Inferior parietal cortex (tissue), 1 donor: Measurements from ENCODE around the gene SPRYD7.
"Not testable (repeated sequence)": the region's sequence is repeated elsewhere in the genome, so short reads cannot be mapped to it uniquely, and the experiment has no call there.

Source experiments
- DNase-seq: peaks from one replicate; pipeline ENCODE4 v3.0.0-alpha.2; 2016; ENCODE audit errors: extremely low spot score

Gene SPRYD7

DNA sequence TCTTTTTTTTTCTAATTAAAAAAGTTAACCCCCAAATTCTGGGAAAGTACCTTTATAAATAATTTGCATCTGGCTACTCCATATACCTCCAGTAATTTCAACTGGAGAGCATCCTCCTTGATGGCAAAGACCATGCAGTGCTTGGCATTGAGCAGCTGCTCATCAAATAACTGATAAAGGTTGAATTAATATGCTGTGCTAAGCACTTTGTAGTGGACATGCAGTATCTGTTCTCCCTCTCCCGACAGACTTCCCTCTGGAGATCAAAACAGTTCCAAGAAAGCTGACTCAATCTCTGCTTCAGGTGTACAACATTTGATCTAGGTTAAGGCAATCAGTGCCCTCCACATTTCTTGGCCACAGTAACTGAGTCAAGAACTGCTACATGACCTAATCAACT is 3.3 kb downstream of the SPRYD7 start:
- no peak for DNase-seq

DNA sequence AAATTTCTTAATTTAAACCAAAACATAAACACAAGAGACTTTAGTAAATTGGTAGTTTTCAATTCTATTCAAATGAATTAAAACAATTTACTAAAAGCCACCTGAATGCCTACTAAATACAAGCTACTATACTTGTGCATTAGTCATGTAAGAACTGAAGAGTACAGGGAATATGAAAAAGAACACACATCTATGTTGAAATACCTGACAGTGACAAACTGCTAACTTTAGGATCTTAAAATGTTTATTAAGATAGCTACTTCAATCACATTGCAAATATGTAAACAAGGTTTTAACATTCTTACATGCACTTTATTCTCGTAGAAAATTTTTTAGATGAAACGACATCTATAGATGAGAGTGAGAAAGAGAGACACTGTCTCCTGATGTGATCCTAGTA is 4.1 kb downstream of the SPRYD7 start:
- DNase-seq, result no peak

DNA sequence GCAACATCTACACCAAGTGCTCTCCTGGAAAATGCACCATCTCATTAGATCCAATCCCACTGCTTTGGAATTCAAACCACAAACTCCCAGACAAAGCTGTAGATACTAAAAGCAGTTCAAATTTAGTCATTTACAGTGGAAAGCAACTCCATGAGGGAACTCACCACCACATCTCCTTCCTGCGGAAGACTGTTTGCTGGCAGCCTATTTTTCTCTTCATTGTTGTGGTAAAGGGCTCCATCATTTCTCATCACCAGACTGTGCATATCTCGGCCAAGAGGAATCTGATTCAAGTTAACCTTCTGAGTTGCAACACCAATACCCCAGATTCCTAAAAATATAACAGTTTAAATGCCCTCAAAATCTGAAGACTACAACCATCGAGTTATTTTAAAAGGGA is 8.4 kb downstream of the SPRYD7 start:
- no peak for DNase-seq

DNA sequence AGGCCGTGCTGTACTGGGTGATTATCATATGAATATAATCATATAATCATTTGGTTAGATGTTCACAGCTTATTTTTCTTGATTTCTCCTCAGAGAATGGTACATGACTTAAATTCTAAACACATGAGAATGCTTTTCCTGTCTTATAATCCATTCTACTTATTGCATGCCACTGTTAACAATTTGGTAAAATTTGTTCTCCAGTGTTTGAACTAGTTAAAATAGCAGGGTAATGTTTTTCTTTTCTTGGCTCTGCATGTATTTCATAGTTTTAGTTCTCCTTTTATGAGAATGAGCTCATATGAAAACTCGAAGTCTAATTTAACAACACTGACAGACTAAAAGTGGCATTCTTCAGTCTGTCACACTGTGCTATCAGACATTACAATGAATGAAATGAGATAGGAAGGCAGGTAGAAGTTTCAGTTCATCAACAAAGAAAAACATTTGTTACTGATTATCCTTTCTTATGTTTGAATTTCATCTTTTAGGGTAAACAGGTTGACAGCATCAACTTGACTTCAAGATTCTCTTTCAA is 10.2 kb downstream of the SPRYD7 start:
- DNase-seq, result no peak

DNA sequence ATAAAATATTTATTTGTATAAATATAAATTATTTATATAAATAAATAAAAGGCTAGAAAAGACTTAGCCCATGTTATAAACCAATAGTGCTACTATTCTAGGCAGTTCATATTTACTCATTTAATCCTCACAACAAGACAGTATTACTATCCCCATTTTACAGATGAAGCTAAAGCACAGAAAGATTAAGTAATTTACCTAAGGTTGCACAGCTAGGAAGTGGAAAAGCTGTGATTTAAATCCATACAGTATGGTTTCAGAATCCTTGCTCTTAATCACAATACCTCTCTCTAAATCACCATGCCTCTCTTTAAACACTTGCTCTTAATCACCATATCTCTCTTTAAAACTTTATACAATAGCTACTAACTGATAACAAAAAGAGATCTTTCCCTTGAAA is 13.8 kb downstream of the SPRYD7 start:
- no peak for DNase-seq

DNA sequence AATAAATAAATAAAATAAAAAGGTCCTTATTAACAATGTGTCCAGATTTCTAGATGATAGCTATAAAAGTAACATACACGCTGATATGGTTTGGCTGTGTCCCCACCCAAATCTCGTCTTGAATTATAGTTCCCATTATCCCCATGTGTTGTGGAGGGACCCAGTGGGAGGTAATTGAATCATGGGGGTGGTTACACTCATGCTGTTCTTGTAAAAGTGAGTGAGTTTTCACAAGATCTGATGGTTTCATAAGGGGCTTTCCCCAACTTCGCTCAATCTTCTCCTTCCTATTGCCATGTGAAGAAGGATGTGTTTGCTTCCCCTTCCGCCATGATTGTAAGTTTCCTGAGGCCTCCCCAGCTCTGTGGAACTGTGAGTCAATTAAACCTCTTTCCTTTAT is 15.2 kb downstream of the SPRYD7 start:
- DNase-seq, result not testable (repeated sequence)

DNA sequence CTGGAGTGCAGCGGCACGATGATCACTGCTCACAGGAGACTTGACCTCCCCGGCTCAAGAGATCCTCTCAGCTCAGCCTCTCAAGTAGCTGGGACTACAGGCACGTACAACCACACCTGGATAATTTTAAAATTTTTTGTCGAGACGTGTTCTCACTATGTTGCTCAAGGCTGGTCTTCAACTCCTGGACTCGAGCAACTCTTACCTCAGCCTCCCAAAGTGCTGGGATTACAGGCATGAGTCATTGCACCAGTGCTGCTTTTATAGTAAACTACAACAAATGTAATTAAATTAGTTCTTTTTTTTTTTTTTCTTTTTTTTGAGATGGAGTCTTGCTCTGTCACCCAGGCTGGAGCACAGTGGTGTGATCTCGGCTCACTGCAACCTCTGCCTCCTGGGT is 18.0 kb downstream of the SPRYD7 start:
- DNase-seq, result not testable (repeated sequence)

DNA sequence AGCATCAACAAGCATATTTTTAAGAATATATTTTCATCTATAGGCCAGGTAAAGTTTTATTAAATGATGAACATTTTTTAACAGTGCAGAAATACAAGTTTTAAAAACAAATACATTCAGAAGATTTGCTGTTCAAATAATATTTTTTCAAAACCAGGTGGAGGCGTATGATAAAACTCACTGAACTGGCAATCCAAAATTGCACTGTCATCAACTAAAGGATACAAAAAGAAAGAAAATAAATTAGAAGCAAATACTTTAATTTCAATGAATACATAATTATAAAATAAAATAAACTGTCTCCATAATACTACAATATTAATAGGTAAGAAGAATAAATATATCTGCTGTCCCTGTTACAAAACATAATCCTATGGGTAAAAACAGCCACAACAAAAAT is 21.2 kb downstream of the SPRYD7 start:
- no peak for DNase-seq

DNA sequence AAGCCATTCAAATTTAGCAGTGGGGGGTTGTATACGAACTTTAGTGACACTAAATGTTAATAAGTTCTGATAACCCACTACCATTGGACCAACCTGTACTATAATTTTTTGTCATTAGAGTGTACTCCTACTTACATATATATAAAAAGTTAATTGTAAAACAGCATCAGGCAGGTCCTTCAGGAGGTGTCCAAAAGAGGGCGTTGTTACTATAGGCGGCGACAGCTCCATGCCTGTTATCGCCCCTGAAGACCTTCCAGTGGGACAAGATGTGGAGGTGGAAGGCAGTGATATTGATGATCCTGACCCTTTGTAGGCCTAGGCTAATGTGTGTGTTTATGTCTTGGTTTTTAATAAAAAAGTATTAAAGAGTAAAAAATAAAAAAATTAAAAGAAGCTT is 27.5 kb downstream of the SPRYD7 start:
- DNase-seq, result no peak

DNA sequence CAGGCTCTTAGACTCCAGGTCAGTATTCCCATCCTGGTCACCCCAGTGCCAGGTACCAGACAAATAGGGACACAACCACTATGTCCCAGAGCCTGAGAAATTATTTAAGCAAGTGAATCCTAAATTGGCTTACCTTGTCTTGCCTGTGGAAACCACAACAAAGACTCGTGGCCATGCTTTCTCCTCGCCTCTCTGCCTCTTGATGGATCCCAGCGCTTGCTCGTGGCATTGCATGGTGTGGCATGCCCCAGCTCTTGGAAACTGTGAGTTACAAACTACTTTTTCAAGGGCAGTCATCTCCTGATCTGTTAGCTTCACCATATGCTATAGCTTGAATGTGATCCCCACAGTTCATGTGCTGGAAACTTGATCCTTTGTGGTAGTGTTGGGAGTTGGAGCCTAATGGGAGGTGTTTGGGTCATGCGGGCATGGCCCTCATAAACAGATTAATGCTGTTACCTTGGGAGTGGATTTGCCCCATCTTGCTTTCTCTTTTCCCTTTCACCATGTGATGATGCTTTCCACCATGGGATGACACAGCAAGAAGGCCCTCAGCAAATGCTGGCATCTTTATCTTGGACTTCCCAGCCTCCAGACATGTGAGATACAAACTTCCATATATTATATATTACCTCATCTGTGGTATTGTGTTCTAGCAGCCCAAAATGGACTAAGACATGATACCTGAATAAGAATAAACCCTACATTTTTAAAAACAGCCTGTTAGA is 31.2 kb downstream of the SPRYD7 start:
- DNase-seq, result no peak

DNA sequence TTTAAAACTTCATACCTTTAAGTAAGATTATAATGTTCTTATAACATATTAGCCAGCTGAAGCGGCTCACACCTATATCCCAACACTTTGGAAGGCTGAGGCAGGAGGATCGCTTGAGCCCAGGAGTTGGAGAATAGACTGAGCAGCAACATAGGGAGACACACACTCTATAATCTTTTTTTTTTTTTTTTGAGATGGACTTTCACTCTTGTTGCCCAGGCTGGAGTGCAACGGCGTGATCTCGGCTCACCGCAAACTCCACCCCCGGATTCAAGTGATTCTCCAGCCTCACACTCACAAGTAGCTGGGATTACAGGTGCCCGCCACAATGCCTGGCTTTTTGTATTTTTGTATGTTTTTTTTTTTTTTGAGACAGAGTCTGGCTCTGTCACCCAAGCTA is 37.3 kb downstream of the SPRYD7 start:
- DNase-seq, result no peak

DNA sequence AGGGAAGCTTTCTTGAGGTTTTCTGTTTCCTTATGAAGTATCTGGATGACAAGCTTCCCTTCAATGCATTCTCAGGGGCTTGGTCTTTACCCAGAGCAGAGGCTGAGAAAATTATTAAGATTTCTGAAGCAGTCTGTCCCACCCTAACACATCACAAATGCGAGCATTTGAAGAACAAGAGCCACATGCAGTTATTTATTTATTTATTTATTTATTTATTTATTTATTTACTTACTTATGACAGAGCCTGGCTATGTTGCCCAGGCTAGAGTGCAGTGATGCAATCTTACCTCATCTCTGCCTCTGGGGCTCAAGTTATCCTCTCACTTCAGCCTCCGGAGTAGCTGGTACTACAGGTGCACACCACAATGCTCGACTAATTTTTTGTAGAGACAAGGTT is 38.4 kb downstream of the SPRYD7 start:
- no peak for DNase-seq

DNA sequence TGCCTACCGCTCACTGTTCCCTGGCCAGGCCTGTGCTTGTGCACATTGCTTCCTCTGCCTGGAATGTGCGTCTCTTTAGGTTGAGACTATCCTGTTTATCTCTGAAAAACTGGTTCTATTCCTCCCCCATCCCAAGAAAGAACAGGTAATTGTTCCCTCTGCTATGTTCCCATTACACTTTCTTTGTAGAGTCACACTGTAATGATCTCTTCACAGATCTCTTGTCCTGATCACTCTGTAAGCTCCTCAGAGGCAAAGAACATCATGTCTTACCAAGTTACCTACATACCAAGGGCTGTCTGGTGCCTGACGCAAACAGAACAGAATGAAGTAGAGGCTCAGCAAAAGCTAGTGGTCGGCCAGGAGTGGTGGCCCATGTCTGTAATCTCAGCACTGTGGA is 40.3 kb downstream of the SPRYD7 start:
- no peak for DNase-seq

DNA sequence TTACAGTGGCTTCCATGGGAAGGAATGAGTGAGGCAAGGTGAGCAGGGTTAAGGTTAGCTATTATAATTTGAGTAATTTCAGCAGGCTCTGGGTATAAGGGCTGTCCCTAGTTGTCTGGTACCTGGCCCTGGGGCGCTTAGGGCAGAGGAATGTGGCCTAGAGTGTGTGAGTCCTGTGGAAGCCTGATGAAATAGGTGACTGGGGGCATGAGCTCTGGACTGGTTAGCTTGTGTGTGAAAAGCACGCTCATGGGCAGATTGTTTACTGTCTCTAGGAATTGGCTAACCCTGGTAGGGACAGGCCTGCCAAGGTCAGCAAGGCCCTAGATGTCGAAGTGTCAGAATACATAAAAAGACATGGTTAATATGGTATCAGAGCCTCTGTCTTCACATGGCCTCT is 42.5 kb downstream of the SPRYD7 start:
- DNase-seq, result no peak

DNA sequence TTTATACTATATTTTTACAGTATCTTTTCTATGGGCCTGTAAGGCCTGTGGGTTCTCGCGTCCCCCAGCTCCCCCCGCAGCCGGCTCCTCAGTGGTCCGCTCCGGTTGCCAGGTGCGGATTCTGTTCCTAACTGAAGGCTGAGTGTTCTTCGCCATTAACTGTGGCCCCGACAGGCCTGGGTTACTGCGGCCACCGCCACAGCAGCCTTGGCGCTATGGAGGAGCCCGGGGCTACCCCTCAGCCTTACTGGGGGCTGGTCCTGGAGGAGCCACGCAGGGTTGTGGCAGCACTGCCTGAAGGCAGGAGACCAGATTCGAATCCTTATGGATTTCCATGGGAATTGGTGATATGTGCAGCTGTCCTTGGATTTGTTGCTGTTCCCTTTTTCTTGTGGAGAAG is 45.8 kb downstream of the SPRYD7 start:
- no peak for DNase-seq

DNA sequence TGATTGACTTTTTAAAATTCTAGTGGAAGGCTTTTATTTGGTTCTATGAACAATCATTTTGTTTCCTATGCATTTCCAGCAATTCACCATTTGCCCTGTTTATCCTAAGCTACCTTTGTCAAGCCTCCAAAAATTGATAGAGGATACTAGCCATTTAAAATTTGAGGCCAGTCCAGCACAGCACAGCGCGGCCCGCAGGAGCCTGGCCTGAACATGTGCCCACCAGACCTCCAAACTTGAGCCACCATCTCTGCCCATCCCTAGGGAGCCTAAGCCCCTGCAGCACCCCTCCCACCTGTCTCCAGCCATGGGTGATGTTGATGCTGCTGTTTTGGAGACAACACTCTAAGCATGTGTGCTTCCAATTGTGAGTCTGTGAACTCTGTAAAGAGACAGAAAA is 57.5 kb downstream of the SPRYD7 start:
- DNase-seq, result no peak

DNA sequence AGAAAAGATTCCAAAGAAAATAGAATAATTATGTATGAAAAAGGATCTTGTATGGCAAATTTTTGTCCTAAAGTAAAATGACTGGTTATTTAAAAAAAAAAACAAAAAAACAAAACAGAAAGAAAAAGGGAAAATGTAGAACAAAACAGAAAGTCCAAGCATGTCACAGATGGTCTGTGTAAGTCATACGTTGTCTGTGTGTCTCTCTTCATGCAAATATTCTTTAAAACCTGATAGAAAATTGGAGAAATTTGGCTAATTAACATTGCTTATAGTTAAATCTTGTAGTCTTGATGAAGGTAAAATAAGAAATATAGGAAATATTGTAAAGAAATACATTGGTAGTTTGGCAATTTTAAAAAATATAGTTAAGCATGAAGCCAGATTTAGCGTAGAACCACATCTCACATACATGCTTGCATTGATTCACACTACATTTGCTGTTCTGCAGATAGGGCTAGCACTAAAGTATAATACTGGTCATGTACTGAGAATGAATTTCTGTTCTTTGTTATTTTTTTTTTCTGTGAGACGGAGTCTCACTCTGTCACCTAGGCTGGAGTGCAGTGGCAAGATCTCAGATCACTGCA is 58.4 kb downstream of the SPRYD7 start:
- no peak for DNase-seq

DNA sequence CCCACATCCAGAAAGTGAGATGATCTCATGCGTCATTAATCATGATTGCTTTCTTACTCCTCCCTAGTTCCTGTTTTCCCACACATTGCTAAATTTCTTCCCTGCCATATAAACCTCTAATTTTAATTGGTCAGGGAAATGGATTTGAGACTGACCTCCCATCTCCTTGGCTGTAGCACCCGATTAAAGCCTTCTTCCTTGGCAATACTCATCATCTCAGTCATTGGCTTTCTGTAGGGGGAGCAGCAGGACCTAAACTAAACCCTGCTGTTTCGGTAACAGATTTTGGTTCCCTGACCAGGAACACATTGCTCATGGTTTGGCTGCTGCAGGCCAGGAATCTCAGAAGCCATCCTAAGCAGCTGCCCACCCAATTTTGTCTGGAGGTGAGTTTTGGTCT is 61.7 kb downstream of the SPRYD7 start:
- DNase-seq, result no peak

DNA sequence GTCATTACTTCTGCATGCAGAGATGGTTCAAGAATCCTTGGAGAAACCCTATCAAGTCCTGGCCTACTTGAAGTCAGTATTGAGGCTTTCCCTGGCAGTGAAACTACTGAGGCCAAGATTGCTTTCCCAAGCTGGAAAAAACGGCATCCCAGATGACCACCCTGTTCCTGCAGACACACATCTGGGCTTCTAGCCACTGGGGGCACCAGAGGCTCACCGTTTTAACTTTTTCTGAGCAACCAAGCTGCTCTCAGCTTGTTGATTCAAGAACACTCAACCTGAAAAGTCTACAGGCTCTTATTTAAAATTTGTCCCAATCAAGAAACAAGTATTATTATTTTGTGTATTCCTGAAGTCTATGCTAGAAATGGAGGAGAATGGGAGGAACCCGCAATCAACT is 66.6 kb downstream of the SPRYD7 start:
- no peak for DNase-seq

DNA sequence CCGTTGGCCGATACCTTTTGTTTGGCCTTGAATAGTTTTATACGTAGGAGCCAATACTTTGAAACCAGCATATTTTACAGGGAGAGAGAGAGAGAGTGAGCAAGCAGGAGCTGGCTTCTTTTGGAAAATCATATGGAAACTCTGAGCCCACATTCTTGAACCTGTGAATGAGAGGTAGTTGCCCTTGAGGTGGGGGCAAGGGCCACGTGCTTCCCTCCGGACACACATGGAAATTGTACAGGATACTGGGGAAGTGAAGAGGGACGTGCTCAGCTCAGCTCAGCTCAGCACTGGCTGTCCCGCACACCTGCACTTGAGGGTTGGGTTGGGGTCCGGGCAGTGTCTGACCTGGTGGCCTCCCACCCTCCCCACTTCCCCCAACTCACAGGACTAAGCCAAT is 68.3 kb downstream of the SPRYD7 start:
- DNase-seq, result no peak

DNA sequence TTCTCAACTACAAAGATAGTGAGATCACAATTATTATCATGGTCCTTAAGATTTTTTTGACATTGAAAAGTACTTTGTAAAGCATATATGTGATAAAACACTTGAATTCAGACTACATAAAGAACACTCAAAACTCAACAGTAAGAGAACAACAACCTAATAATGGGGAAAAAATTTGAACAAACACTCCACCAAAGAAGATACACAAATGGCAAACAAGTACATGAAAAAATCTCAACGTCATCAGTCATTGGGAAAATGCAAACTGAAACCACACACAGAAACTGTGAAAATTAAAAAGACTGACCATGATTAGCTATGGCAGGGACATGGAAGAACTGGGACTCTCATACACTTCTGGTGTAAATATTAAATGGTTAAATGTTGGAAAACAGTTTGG is 70.9 kb downstream of the SPRYD7 start:
- DNase-seq, result no peak

DNA sequence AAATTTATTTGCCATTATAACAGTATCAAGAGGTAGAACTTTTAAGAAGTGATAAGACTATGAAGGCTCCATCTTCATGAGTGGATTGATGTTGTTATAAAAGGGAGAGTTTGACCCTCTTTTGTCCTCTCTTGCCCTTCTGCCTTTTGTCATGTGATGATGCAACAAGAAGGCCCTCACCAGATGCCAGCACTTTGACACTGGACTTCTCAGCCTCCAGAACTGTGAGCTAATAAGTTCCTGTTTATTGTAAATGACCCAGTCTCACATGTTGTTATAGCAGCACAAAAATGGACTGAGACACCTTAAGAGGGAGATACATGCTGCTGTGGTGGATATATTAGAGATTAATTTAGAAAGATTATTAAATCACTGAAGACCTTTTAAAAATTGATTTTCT is 71.6 kb downstream of the SPRYD7 start:
- DNase-seq, result no peak
